NCI-H2196 (cell line): Measurements from ENCODE around the gene UBTD2.
"Not testable (repeated sequence)": the region's sequence is repeated elsewhere in the genome, so short reads cannot be mapped to it uniquely, and the experiment has no call there.

ENCODE experiments used
- DNase-seq: peaks from one replicate; lab custom pipeline; 2025; ENCODE audit not compliant: unreplicated experiment; lab: John Stamatoyannopoulos, UW

Gene UBTD2

DNA sequence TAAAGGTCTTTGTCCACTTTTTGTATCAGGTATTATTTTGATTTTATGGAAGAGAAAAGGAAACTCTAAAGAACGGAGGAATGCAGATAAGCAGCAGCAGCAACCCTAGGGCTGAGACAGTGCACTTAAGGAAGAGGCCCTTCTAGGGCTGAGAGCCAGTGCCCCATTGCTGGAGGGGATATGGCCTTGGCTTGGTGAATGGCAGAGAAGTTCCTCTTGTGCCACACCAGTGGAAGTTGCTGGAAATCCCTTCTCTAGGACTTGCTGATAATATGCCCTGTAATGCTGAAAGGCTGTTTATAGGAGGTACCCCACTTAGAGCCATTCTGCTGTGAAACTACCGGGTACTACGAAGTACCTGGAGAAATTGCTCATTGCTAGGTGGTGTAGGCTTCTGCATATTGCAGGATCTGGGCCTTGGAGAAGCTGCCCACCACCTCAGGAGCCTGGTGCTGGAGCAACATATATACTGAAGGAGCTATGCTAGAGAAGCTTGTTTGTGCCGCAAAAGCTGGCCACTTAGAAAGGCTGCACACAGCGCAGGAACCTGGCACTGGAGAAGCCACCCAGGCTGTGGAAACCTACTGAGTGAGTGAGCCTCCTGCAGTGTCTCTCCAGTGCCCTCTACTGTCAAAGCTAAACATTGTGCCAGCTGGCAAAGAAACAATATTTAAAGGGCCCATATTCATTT is 9.6 kb upstream of the UBTD2 start:
- DNase-seq, result peak; percentile 82

DNA sequence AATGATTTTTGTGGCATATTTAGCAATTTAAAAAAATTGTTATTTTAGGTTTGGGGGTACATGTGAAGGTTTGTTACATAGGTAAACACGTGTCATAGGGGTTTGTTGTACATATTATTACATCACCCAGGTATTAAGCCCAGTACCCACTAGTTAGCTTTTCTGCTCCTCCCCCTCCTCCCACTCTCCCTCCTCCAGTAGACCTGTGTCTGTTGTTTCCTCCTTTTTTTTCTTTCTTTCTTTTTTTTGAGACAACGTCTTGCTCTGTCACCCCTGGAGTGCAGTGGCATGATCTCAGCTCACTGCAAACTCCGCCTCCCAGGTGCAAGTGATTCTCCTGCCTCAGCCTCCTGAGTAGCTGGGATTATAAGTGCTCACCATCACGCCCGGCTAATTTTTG is 8.3 kb upstream of the UBTD2 start:
- not testable (repeated sequence) for DNase-seq

DNA sequence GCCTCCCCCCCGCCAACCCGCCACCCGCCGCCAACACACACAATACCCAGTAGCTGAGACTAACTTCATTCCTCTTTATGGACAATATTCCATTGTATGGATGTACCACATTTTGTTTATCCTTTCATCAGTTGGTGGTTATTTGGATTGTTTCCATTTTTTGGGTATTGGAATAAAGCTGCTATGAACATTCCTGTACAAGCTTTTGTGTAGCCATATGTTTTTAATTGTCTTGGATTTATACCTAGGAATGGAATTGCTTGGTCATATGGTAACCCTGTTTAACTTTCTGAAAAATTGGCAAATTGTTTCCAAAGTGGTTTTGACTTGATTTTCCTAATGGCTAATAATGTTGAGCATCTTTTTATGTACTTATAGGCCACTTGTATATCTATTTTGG is 4.9 kb upstream of the UBTD2 start:
- DNase-seq, result no peak

DNA sequence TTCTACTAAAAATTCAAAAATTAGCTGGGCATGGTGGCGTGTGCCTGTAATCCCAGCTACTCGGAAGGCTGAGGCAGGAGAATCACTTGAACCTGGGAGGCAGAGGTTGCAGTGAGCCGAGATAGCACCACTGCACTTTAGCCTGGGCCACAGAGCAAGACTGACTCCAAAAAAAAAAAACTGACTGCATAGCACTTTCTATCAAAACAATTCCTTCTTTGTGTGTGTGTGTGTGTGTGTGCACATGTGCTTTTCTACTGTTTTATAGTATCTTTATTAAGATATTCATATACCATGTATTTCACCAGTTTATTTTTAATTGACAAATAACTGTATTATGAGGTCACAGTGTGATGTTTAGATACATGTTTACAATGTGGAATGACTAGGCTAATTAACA is 3.6 kb upstream of the UBTD2 start:
- DNase-seq, result not testable (repeated sequence)

DNA sequence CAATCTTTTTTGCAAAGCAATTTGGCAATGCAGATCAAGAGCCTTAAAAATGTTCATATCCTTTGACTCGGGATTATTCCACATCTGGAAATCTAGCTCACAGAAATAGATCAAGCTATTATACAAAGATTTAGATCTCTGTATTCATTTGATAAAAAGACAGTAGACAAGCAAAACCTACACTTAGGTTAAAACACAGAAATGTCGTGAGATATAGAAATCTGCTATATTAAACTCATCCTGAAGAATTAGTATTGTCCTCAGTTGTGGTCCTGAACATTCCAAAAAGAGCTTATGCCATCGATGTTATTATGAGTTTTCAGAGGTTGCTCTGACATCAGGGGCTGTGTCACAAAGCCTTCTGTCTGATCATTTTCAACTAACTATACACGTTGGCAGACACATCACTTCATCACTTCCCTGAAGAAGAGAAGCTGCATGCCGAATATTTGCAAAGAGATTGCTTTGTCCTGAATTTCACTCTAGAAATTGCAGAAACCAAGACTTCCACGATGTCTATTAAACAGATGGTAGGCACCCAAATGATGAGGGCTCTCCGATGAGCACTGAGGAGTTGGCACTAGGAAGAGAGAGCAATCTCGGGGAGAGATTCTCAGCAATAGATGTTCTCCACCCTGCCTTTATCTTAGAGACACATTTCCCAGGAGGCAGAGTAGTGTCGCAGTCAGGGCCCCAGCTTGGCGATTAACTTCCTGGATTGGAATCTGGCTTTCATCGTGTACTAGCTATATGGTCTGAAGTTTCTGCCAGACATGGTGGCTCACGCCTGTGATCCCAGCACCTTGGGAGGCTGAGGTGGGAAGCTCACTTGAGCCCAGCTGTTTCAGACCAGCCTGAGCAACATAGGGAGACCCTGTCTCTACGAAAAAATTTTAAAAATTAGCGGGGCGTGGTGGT is 1.9 kb upstream of the UBTD2 start:
- no peak for DNase-seq

DNA sequence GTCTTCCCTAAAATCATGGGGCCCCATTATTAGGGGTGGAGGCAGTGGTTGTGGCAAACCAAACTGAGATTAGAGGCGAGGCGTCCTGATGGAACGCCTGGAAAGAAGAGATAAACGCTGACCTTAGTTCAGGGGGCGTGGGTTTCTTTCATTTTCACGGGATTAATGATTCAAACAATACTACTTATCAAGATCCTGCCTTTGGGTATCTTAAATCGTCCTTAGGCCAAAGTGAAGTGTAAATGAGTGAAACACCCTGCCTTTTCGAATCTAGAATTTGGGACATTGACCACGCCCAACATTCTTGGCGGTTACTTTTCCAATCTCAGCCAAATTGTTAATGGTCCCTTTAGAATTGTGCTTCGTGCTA is 1.0 kb upstream of the UBTD2 start:
- no peak for DNase-seq

DNA sequence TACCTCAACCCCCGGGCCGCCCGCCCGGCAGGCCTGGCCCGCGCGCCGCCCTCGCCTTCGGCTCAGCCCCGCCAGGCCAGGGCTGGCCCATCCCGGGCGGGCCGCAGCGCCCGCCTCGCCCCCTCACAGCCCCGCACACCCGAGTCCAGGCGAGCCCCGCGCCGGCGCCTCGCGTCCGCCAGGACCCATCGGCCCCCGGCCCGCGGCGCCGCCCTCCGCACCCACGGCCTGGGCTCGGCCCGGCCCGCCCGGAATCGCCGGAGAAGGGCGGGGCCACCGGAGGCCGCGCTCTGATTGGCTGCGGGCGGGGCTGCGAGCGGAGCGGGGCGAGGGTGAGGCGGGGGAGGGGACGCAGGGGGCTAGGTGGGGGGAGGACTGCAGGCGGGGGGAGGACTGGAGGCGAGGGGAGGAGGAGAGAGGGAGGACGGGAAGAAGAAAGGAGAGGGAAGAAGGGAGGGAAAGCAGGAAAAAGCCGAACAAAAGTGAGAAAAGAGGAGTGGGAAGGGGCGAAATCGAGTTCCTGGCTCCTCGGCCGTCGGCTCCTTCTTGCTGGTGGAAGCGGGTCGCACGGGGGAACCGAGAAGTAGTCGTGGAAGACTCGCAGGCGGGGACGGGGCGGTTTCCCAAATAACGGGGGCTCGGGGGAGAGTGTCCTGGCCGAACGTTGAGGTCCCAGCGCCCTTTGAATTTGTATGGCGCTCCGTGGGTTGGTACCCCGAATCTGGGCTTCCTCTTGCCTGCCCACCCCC is 472 bp upstream of the UBTD2 start:
- DNase-seq, result peak; percentile 86

DNA sequence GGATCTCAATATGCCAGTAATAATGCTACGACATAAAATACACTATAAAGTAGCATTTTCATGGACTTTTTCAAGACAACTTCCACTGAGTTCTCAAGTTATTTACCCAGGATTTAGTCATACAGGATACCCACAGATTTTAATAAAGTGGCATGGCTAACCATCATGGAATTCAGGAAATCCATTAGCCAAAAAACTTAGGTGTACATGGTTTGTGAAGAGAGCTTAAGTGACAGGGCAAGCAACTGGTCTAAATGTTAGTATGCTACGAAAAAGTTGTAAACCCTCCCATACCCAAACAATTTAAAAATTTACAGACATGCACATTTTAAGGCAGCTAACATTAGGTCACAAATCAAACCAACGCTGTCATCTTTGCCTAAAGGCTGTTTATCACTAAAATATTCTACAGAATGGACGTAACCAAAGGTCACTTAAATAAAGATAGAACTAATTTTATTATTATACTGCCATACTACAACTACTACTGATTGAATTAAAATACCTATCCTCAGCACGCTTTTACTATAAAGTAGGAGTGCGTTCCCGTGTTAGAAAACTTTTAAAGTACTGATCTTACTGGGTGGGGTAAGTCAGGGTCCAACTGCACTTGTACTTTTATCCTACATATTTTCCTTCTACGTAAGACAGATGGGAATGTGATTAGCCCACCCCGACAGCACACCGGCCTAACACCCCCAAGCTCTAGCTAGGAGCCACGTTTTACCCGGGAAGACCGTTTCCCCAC is 1.1 kb downstream of the UBTD2 start:
- no peak for DNase-seq

DNA sequence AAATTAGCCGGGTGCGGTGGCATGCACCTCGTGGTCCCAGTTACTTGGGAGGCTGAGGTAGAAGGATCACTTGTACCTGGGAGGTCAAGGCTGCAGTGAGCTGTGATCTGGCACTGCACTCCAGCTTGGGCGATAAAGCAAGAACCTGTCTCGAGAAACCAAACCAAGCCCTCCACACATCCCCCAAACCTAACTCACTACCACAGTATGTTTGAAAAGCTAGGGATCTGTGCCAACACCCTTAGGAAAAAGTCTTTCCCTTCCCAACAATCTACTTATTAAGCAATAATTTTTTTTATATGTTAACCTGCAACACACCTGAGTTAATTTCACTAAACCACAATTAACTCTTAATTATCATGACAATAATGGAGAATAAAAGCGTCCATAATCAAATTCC is 2.2 kb downstream of the UBTD2 start:
- no peak for DNase-seq

DNA sequence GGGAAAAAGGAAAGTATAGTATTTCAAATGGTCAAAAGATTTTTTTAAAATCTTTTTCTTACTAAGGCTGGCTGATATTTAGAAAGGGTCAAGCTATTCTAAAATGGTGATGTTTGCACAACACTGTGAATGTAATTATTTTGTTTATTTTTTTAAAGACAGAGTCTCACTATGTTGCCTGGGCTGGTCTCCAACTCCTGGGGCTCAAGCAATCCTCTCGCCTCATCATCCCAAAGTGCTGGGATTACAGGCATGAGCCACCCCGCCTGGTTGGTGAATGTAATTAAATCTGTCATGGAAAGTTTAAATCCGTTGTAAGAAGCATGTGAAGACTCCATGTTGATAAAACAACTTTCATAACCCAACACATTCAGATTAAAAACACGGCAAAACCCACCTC is 2.6 kb downstream of the UBTD2 start:
- DNase-seq, result no peak

DNA sequence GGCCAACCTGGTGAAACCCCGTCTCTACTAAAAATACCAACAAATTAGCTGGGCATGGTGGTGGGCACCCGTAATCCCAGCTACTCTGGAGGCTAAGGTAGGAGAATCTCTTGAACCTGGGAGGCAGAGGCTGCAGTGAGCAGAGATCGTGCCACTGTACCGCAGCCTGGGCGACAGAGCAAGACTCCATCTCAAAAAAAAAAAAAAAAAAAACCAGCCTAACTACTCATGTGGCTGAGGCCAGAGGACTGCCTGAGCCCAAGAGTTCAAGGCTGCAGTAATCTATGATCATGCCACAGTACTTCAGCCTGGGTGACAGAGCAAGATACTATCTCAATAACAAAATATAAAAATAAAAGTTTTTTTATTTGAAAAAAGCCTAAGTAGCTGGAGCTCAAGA is 3.2 kb downstream of the UBTD2 start:
- no peak for DNase-seq

DNA sequence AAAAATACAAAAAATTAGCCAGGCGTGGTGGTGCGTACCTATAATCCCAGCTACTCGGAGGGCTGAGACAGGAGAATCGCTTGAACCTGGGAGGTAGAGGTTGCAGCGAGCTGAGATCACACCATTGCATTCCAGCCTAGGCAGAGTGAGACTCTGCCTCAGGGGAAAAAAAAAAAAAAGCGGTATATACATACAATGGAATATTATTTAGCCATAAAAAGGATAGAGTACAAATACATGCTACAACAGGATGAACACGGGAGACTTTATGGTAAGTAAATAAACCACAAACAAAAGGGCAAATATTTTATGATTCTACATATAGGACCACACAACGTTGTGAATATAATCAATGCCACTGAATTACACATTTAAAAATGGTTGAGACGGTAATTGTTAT is 5.2 kb downstream of the UBTD2 start:
- DNase-seq, result no peak

DNA sequence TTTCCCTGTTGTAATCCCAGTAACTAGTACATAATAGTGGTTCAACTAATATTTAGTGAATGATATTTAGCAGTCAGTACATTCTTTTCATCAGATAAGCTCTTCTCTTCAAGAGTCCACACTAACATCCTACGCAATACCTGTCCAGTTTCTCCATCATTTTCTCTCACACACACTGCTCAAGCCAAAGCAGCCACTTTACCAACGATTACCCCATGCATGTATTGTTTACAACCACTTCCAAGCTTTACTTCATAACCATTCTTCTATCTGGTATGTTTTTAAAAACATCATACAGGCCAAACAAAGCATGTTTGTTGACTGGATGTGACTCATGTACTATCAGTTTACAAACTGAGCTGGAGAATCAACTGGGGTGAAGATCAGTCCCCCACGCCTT is 7.3 kb downstream of the UBTD2 start:
- DNase-seq, result peak; percentile 29

DNA sequence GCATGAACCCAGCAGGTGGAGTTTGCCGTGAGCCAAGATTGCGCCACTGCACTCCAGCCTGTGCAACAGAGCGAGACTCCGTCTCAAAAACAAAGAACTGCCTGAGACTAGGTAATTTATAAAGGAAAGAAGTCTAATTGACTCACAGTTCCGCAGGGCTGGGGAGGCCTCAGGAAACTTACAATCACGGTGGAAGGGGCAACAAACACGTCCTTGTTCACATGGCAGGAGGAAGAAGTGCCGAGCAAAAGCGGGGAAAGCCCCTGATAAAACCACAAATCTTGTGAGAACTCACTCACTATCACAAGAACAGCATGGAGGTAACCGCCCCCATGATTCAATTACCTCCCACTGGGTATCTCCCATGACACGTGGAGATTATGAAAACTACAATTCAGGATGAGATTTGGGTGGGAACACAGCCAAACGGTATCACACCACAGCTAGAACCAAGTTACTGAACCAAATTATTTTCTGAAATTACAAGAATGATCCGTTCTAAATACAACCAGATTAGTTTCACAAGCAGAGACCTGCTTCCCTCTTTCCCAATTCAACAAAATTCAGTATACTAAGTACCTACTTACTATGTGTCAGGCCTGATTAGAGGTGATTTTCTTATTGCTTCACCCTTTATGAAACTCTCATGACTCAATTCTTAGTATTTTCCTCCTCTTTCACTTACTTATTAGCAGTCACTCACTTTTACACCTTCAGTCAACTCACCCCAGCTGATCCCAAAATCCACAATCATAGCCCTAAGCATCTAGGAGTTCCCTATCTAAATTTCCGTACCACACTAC is 8.4 kb downstream of the UBTD2 start:
- no peak for DNase-seq

DNA sequence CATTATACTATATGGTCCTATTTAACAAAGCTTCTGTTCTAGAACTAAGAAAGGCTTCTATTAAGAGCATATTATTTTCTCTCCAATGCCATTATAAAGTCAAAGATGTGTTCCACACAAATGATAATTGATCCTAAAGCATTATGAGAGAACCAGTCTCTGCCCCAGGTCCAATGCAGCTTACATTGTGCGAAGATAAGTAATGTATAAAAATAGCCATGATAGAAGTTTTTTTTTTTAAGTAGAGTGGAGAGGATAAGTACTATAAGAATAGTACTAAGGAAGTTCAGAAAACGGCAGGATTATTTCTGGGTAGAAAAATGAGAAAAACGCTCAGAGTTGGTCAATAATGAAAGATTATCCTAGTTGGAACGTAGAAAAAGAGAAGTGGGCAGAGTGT is 15.6 kb downstream of the UBTD2 start:
- no peak for DNase-seq

DNA sequence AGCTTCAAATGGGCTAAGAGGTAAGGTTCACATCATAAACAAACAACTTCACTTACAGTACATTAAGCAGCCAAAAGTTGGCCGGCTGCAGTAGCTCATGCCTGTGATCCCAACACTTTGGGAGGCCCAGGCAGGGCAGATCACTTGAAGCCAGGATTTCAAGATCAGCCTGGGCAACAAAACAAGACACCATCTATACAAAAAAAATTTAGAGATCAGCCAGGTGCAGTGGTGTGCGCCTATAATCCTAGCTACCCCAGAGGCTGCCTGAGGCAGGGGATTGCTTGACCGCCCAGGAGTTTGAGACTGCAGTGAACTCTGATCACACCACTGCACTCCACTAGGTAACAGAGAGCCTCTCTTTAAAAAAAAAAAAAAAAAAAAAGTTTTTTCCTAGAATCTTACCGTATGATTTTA is 16.9 kb downstream of the UBTD2 start:
- peak; percentile 20 for DNase-seq

DNA sequence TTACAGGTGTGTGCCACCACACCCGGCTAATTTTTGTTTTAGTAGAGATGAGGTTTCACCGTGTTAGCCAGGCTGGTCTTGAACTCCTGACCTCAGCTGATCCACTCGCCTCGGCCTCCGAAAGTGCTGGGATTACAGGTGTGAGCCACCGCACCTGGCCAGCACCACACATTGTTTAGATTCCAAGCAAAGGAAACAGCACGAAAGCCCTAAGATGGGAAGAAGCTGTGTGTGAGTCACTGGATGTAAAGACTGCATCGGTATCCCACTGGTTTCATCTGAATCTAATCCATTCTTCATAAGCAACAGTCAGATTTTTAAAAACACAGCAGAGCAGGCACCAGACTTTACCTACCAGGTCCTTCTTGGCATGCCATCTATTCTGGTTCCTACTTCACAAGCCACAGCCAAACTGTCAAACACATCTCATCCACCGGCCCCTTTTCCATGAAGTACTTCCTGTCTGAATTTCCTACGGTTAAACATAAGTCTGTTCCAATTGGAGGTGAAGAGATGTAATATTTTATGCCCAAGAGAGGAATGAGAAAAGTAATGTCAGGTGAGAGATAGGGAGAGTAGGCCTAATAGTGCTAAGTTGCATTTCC is 17.4 kb downstream of the UBTD2 start:
- no peak for DNase-seq

DNA sequence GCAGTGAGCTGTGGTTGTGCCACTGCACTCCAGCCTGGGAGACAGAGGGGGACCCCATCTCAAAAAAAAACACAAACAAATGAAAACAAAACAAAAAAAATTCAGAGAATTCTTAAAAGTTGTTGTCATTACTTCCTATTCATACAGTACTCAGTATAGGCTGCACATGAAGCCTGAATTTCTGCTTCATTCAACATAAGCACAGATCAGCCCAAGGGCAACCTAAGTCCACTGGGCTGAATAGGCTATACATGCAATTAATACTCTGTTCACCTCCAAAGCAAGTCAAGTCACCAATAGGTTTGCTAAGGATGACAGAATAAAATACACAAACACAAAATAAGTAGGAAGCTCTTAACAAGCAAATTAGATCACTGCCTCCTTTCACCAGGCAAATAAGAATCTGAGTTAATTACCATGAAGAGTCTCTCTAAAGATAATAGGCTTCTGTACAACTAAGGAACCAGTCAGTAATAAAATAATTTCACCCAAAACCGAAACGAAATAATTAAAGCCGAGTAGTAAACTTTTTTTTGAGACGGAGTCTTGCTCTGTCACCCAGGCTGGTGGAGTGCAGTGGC is 18.7 kb downstream of the UBTD2 start:
- no peak for DNase-seq

DNA sequence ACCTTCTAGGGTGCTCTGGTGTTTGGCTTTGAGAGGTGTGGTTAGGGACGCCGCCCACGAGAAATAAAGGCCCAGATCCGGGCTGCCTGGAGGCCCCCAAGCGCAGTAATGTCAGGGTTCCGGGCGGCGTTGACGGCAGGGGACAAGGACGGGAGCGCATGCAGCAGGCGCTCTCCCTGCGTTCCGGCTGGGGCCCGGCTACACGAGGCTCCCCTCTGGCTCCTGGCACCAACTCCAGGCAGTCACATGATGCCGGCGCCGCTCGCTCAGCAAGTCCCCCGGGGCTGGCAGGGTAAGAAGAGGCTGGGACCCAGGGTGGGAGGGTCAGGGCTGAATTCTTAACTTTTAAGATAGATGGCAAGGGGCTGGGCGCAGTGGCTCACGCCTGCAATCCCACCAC is 28.1 kb downstream of the UBTD2 start:
- DNase-seq, result no peak

DNA sequence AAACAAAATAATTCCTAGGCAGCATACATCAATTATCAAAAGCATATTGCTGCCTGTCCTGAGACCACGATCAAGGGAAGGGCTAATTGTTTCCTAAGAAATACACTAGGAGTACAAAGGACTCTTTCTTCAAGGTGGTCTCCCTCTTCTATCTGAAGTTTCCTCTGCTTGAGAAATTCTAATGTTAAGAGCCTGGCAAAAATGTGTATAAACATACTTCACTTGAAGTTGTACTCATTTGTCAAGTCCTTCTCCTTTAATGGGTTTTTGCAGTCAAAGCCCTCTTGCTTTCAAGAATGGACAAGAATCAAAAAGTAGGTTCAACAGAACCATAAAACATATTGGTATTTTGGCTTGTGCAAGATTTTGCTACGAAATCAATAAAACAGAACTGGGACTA is 31.1 kb downstream of the UBTD2 start:
- no peak for DNase-seq
